ENCODE data around the gene ACAT2. TPM values are rescaled to one million over a fixed set of nuclear protein-coding genes. Genes with fewer than 3 reads are reported as not detected.
A peak's percentile ranks its signal among the peaks of the same experiment; 100 is the strongest.

ACAT2 gene
- total RNA-seq, 1 experiment from 2014 or later: 156 TPM

DNA sequence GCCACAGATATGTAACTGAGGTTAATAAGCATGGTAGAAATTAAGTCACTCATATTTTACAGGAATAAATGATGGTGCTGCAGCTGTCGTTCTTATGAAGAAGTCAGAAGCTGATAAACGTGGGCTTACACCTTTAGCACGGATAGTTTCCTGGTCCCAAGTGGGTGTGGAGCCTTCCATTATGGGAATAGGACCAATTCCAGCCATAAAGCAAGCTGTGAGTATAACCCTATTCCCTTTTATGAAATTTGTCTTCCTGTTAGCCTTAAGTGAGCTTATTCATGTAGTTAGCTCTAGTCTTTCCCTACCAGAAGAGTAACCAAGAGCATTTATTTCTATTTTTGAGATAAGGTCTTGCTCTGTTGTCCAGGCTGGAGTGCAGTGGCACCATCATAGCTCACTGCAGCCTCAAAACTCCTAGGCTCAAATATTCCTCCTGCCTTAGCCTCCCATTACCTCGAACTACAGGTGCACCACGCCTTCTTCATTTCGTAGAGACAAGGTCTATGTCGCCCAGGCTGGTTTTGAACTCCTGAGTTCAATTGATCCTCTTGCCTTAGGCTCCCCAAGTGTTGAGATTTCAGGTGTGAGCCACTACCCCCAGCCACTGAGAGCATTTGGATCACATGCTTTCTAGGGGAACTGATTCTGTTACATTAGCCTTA is 15.5 kb downstream of the ACAT2 start:
- no peak overlapping the region for H2AFZ ChIP-seq (ENCODE audit: low read length)
- no peak overlapping the region for H4K91ac ChIP-seq (ENCODE audit: insufficient read length, low read depth, low read length)
- no peak for DNase-seq
- H4K20me1 ChIP-seq (ENCODE audit: control insufficient read depth, insufficient read depth, insufficient read length): no peaks in the 10 kb centered on the region
- no peaks in the 10 kb centered on the region for H3K27me3 Mint-ChIP-seq (ENCODE audit: low read depth)
- H3K27ac Mint-ChIP-seq: peak overlapping the region in 1 of 3 experiments; percentile 89; a peak in 2 of 7 replicates
- no peak overlapping the region for H3K4me3 Mint-ChIP-seq
- no peak overlapping the region for H2BK120ac ChIP-seq (ENCODE audit: low read depth, low read length, poor library complexity, severe bottlenecking)
- H3T11ph ChIP-seq (ENCODE audit: low read length): no peak overlapping the region
- H2BK15ac ChIP-seq (ENCODE audit: low read depth, low read length): no peak overlapping the region
- no peaks in the 10 kb centered on the region for H3K4me1 ChIP-seq (ENCODE audit: insufficient read depth, low read length)
- H2BK12ac ChIP-seq (ENCODE audit: insufficient read length, low read depth, low read length): no peak overlapping the region
- H3K14ac ChIP-seq (ENCODE audit: insufficient read depth, low read length): no peak overlapping the region
- H4K8ac ChIP-seq (replicated peaks; ENCODE audit: insufficient read length, low read depth, low read length): no peak overlapping the region
- no peaks in the 10 kb centered on the region for H3K9me3 ChIP-seq (ENCODE audit: control insufficient read depth, low read depth, low read length)
- H3K79me1 ChIP-seq (ENCODE audit: insufficient read depth, low read depth, low read length, poor library complexity, severe bottlenecking): no peaks in the 10 kb centered on the region
- H3K56ac ChIP-seq (ENCODE audit: insufficient read length, low read depth, low read length): no peak overlapping the region
- no peaks in the 10 kb centered on the region for H3K9me3 Mint-ChIP-seq
- no peak overlapping the region for H3K27ac ChIP-seq (ENCODE audit: insufficient read length, low read depth, low read length)
- H2AK5ac ChIP-seq (ENCODE audit: insufficient read length, low read length): no peak overlapping the region
- H3K27me3 ChIP-seq (ENCODE audit: insufficient read depth, low read length): no peaks in the 10 kb centered on the region
- no peak overlapping the region for H3K18ac ChIP-seq (ENCODE audit: insufficient read length, low read depth, low read length)
- H3K23me2 ChIP-seq (ENCODE audit: insufficient read length, low read depth, low read length, poor library complexity, severe bottlenecking): no peaks in the 10 kb centered on the region
- H3K23ac ChIP-seq (ENCODE audit: insufficient read length, low read depth, low read length): no peak overlapping the region
- H3K4me2 ChIP-seq (ENCODE audit: insufficient read depth, insufficient read length, low read length): no peak overlapping the region
- no peak overlapping the region for H3K9ac ChIP-seq (ENCODE audit: extremely low read depth, insufficient read length, low read length)
- no peak overlapping the region for H3K4ac ChIP-seq (ENCODE audit: low read depth, low read length)
- no peak overlapping the region for H2BK5ac ChIP-seq (ENCODE audit: insufficient read length, low read length)
- no peaks in the 10 kb centered on the region for H3K4me1 Mint-ChIP-seq
- H3K36me3 Mint-ChIP-seq (ENCODE audit: insufficient read depth in 1 of 3, low read depth in 3 of 3): peaks cover 47 to 97% (median 95%) of the 10 kb centered on the region in 3 experiments; a peak in 6 of 7 replicates
- WGBS (ENCODE audit: extremely low coverage, insufficient read length, low lambda C conversion rate): no CpG with 5 or more reads among the region's 7 CpGs
- no peak overlapping the region for H2BK20ac ChIP-seq (ENCODE audit: low read depth, low read length, poor library complexity, severe bottlenecking)
- H4K5ac ChIP-seq (ENCODE audit: insufficient read length, low read depth, low read length): no peak overlapping the region
- TF ChIP-seq, protein P1, sequence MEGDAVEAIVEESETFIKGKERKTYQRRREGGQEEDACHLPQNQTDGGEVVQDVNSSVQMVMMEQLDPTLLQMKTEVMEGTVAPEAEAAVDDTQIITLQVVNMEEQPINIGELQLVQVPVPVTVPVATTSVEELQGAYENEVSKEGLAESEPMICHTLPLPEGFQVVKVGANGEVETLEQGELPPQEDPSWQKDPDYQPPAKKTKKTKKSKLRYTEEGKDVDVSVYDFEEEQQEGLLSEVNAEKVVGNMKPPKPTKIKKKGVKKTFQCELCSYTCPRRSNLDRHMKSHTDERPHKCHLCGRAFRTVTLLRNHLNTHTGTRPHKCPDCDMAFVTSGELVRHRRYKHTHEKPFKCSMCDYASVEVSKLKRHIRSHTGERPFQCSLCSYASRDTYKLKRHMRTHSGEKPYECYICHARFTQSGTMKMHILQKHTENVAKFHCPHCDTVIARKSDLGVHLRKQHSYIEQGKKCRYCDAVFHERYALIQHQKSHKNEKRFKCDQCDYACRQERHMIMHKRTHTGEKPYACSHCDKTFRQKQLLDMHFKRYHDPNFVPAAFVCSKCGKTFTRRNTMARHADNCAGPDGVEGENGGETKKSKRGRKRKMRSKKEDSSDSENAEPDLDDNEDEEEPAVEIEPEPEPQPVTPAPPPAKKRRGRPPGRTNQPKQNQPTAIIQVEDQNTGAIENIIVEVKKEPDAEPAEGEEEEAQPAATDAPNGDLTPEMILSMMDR (conservative IDR thresholded peaks at IDR 0.05): no peak
- no peaks in the 10 kb centered on the region for H3K79me2 ChIP-seq (ENCODE audit: insufficient read depth, low read length)

Measured in H9 (cell line).